HG03442 (cell line): ENCODE results near the gene VAMP1.
"Not testable (repeated sequence)": the region's sequence is repeated elsewhere in the genome, so short reads cannot be mapped to it uniquely, and the experiment has no call there.

ENCODE experiments used
- ATAC-seq: cut with Tn5 transposase; IDR thresholded peaks from one replicate; pipeline ENCODE4 v1.9.1; 2021; ENCODE audit warnings: mild to moderate bottlenecking, moderate library complexity; ENCODE audit not compliant: unreplicated experiment

The VAMP1 gene, protein sequence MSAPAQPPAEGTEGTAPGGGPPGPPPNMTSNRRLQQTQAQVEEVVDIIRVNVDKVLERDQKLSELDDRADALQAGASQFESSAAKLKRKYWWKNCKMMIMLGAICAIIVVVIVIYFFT

DNA sequence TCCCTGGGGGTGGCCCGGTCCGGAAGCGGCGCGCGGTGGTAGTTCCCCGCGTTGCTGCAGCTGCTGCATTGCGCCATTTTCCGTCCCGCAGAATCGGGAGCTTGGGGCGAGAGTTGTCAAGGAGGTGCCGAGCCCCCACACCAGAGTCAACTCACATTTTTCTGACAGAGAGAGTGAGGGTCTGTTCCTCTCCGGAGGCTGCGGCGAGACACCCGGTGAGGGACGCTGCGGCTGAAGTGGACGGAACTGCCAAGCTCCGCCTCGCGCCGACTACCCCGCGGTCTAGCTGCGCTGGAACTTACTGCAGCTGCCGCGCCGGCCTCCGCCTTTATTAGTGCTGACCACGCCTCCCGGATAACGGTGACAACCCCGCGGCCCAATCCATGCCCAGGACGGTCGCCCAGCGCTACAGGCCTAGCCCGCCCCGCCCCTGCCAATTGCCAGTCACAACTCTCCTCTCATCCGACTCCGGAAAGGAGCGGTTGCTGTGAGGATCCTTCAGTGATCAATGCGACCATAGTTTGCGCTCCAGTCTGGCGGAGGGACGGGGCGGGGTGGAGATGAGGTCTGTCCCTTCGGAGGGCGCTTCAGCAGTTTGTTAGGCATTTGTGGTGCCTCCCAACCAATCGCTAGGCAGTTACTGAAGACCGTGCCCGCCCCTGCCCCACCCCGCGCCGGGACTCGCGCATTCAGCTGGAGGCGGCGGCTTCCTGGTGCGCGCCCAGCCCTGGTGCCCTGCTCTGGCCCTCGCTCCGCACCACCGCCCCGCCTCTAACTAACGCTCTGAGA is at the start of gene VAMP1:
Gene VAMP1 (minus strand): TSS at position 303 of the 789 bp plus-strand sequence. CDS start 146 bp downstream, at position 157.
- peak; percentile 79 for ATAC-seq

DNA sequence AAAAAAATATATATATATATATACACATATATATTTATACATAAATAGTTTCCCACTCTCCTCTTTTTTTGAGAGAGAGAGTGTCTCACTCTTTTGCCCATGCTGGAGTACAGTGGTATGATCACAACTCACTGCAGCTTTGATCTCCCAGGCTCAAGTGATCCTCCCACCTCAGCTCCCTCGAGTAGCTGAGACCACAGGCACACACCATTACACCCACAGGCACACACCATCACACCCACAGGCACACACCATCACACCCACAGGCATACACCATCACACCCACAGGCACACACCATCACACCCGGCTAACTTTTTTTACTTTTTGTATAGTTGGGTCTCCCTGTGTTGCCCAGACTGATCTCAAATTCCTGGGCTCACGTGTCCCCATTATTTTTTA is 49.7 kb upstream of the VAMP1 start:
- ATAC-seq, result no peak

DNA sequence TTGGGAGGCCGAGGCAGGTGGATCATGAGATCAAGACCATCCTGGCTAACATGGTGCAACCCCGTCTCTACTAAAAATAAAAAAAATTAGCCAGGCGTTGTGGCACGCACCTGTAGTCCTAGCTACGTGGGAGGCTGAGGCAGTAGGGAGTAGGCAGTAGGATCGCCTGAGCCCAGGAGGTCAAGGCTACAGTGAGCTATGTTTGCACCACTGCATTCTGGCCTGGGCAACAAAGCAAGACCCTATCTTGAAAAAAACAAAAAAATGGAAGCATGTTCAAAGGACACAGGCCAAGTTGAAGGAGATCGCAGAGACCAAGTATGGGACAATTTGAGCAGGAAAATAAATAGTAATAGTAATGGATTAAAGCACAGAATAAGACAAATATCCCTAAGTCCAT is 37.6 kb upstream of the VAMP1 start:
- ATAC-seq, result no peak

DNA sequence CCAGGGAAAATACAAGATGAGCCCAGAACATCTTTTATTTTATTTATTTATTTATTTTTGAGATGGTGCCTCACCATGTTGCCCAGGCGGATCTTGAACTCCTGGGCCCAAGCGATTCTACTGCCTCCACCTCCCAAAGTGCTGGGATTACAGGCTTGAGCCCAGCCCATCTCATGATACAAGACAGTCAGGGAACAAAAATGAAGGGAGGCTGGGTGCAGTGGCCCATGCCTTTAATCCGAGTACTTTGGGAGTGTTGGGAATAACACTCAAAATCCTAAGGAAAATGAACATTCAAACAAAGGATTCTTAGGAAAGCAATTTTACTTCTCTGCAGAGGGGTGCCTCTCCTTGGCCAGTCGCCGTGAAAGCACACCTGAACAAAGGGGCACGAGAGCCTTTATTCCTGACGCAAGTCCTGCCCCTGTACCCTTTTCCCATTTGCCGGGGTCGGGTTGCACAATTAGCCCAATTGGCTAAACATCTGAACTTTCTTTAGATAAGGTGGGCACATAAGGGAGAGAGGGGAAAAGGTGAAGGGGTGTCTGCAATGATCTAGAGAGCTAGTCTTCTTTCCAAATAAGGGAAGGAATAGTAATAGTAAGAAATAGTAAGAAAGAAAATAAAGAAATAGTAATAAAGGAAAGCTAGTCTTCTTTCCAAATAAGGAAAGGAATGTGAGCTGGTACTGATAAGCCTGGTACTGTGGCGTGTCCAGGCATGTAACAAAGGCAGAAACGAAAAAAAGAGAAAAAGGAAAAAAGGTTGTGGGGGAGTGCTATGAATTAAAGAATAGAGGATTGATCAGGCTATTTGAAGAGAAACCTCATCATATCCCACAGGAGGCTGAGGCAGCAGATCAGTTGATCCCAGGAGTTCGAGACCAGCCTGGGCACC is 36.9 kb upstream of the VAMP1 start:
- ATAC-seq, result no peak

DNA sequence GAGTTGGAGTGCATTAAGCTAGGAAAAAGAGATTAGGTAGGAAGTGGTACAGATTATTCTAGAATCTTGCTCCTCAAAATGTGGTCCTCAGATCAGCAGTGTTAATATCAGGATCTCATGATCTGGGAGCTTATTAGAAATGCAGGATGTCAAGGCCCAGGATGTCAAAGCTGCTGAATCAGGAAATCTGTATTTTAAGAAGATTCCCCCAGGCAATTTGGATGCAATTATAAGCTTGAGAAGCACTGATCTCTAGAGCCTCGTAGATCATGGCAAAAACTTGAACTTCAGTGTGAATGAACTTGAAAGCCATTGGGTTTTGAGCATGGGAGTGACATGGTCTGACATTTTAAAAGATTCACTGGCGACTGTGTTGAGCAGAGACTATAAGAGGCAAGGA is 30.0 kb upstream of the VAMP1 start:
- ATAC-seq, result no peak

DNA sequence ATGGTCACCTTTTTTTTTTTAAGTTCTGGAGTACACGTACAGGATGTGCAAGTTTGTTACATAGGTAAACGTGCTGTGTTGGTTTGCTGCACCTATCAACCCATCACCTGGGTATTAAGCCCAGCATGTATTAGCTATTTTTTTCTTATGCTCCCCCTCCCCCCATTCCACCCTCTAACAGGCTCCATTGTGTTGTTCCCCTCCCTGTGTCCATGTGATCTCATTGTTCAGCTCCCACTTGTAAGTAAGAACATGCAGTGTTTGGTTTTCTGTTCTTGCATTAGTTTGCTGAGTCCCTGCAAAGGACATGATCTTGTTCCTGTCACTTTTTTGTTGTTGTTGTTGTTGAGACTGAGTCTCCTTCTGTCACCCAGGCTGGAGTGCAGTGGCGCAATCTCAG is 26.8 kb upstream of the VAMP1 start:
- not testable (repeated sequence) for ATAC-seq

DNA sequence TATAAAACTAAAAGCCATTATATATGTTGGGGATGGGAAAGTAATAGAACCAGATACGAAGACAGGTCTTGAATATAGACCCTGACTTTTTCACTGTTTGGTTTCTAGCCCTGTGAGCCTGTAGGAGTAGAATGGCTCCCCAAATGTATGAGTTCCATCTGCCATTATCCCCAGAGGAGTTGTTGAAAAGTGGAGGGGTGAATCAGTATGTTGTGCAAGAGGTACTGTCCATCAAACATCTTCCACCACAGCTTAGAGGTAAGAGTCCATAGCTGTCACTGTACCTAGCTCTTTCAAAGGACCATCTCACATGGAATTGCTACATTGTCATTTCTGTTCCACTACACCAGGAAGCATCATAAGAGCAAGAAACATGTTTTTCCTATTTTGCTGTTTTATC is 24.5 kb upstream of the VAMP1 start:
- ATAC-seq, result no peak

DNA sequence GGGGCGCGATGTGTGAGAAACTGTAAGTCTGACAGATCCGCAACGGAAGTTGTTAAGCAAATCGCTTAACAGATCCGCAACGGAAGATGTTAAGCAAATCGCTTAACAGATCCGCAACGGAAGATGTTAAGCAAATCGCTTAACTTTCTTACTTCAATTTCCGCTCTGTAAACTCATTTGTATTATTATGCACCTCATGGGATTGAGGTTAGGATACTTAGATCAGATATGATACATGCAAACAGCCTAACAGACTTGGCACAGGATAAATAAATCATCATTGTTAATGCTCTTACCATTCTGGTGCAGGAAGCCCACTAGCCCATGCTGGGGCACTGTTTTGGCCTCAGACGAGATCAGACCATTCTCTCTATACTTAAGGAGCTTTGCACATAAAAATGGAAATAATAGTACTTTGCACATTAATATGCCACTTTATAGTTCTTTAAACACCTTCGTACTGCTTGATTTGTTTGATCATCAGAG is 23.8 kb upstream of the VAMP1 start:
- ATAC-seq, result no peak

DNA sequence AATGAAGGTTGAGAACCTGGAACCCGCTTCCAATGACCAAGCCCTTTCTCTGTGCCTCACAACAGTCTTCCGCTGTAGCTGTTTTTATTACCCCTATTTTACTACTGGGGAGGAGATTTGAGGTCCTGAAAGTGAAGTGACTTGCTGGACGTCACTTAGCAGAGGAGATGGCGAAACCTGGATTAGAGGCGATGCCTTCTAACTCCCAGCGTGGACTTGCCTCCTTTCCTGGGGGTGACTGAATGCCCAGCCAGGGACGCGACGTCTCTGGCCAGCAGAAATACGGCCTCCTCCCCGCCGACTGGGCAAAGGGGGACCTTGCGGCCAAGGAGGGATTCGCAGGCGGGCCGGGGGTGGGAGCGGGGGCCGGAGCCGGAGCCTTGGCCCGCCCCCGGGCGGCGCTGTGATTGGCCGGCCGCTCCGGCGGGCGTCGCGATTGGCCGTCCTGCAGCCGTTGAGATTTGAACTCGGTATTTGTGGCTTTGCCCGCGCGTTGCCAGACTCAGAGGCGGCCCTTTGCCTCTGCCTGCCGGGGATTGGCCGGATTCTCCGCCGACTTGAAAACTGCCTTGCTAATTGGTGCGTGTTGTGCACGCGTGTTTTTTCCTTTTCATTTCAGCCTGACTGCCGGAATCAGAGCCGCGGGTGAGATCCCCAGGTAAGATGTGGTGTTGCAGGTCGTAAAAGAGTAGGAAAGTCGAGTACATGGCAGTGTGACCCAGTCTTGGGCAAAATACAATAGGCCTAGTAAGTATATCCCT is 23.2 kb upstream of the VAMP1 start, which contains the start of gene NCAPD2:
Gene NCAPD2 (plus strand): TSS at position 606 of the 761 bp plus-strand sequence. CDS start 997 bp downstream, outside the sequence.
- peak; percentile 91 for ATAC-seq

DNA sequence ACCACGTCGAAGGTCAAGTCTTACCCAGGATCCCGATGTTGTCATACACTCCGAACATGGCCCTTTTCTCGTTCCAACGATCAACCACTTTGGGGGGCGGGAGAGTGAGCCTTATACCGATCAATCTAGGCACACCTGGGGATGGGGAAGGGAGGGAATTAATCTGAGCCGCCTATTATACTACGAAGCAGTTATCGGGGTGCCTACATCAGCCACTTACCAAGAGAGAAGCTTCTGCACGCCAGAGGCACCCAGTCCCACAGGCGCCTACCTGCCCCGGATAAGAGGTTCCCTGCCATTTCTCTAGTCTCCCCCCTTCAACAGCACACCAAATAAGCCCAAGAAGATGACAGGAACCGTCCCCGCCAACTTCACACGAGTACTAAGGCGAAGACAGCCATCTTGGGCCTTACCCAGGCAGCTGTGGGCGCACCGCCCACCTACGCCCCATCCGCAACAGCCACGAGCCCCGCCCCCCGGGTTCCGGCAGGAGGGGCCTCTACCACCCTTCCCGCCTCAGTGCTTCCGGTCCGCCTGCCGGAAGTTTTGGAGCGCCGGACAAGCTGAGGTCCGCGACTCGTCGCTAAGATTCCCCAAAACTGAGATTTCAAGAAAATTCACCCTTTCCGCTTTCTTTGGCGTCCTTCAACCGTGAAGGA is 22.5 kb upstream of the VAMP1 start, which contains the start of gene MRPL51:
Gene MRPL51 (minus strand): TSS at position 425 of the 659 bp plus-strand sequence. CDS start 126 bp downstream, at position 299.
- ATAC-seq, result peak; percentile 52

DNA sequence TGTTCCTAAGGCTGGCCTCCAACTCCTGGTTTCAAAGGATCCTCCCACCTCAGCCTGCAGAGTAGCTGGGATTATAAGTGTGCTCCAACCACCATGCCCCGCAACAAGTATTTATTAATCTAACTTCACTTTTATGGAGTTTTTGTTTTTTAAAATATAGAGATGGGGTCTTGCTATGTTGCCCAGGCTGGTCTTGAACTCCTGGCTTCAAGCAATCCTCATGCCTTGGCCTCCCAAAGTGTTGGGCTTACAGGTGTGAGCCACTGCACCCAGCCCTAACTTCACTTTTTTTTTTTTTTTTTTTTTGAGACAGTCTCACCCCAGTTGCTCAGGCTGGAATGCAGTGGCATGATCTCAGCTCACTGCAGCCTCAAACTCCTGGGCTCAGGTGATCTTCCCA is 20.2 kb upstream of the VAMP1 start:
- not testable (repeated sequence) for ATAC-seq

DNA sequence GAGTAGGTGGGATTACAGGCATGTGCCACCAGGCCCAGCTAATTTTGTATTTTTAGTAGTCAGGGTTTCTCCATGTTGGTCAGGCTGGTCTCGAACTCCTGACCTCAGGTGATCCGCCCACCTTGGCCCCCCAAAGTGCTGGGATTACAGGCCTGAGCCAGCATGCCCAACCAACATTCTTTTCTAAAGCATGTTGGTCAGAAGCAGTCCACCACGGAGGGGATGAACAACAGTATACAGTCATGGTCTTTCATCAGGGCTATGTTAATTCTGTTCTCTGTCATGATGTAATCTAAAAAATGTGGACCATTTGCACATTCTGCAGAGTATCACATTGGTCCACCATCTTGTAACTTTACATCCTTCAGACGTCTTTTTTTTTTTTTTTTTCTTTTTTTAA is 19.0 kb upstream of the VAMP1 start:
- no peak for ATAC-seq

DNA sequence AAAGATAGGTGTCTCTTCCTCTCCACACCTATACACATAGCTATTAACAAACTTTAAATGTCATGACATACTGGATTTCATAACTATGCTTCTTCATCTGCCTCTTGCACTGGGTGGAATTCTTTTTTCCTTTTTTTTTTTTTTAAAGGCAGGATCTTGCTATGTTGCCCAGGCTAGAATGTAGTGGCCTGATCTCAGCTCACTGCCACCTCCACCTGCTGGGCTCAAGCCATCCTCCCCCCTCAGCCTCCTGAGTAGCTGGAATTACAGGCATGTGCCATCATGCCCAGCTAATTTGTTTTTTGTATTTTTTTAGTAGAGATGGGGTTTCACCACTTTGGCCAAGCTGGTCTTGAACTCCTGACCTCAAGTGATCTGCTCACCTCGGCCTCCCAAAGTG is 17.8 kb upstream of the VAMP1 start:
- ATAC-seq, result no peak

DNA sequence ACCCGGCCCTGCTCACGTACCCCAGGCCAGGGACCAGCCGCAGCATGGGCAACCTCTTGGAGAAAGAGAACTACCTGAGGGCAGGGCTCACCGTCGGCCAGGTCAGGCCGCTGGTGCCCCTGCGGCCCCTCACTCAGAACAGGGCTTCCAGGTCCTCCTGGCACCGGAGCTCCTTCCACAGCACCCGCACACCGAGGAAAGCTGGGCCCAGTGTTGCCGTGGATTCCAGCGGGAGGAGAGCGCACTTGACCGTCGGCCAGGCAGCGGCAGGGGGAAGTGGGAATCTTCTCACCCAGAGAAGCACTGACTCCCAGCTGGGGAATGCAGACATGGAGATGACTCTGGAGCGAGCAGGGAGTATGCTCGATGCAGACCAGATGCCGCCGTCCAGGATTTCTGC is 7.9 kb upstream of the VAMP1 start:
- ATAC-seq, result no peak

DNA sequence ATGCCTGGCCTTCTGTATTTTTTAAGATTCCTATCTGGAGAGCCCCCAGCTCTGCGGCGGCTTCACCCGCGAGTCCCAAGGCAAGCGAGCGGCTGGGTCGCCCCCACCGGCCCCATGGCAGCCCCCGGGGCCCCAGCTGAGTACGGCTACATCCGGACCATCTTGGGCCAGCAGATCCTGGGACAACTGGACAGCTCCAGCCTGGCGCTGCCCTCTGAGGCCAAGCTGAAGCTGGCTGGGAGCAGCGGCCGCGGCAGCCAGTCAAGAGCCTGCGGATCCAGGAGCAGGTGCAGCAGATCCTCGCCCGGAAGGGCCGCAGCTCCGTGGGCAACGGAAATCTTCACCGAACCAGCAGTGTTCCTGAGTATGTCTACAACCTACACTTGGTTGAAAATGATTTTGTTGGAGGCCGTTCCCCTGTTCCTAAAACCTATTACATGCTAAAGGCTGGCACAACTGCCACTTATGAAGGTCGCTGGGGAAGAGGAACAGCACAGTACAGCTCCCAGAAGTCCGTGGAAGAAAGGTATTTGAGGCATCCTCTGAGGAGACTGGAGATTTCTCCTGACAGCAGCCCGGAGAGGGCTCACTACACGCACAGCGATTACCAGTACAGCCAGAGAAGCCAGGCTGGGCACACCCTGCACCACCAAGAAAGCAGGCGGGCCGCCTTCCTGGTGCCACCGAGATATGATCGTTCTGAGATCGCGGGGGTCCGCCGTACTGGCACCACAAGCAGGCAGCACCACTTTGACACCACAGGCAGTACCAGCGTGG is 7.3 kb upstream of the VAMP1 start:
- not testable (repeated sequence) for ATAC-seq

DNA sequence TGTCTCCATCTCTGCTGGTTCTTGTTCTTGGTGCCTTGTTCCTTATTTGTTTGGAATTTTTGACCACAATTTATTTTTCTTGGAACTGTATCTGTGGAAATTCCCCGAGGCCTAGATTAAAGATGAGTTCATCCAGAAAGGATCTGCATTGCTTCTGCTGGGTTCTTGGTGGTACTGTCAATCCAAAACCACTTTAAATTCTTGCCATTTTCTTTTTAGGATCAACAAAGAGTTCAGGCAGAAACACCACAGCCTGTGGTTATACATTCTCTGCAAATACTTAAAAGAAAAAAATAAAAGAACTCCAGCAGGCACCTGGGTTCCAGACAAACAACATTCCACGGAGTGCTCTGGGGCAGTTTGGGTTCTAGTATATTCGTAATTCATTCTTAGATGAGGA is 6.0 kb upstream of the VAMP1 start:
- no peak for ATAC-seq

DNA sequence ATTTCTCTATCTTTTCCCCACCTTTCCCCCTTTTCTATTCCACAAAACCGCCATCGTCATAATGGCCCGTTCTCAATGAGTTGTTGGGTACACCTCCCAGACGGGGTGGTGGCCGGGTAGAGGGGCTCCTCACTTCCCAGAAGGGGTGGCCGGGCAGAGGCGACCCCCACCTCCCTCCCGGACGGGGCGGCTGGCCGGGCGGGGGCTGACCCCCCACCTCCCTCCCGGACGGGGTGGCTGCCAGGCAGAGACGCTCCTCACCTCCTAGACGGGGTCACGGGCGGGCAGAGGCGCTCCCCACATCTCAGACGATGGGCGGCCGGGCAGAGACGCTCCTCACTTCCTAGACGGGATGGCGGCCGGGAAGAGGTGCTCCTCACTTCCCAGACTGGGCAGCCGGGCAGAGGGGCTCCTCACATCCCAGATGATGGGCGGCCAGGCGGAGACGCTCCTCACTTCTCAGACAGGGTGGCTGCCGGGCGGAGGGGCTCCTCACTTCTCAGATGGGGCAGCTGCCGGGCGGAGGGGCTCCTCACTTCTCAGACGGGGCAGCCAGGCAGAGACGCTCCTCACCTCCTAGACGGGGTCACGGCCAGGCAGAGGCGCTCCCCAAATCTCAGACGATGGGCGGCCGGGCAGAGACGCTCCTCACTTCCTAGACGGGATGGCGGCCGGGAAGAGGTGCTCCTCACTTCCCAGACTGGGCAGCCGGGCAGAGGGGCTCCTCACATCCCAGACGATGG is 4.9 kb upstream of the VAMP1 start:
- not testable (repeated sequence) for ATAC-seq

DNA sequence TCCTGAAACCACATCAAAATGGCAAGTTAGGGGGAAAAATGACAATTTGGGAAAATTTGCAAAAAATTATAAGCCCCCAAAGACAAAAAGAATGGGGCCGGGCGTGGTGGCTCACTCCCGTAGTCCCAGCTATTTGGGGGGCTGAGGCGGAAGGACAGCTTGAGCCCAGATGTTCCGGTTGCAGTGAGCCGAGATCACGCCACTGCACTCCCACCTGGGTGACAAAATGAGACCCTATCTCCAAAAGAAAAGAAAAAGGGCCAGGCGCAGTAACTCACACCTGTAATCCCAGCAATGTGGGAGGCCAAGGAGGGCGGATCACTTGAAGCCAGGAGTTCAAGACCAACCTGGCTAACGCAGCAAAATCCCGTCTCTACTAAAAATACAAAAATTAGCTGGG is 2.0 kb upstream of the VAMP1 start:
- ATAC-seq, result no peak

DNA sequence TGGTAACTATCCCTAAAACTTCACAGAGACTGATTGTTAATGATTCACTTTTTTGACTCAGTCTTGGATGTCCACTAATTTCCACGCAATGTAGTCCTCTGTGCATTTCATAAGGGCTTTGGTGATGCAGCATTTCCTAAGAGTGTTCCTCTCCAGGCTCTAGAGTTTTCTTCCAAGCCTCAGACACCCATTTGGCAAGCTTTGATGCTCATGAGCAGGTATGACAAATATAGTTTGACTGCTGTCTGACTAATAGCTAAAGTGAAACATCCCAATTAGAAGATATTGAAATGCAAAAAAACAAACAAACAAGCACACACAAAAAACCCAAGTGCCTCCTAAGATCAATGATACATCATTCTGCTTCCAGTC is 1.5 kb upstream of the VAMP1 start:
- ATAC-seq, result no peak
